ENCODE measurements around the gene CNIH2.
A peak's percentile ranks its signal among the peaks of the same experiment; 100 is the strongest.
"Not testable (repeated sequence)": the region's sequence is repeated elsewhere in the genome, so short reads cannot be mapped to it uniquely, and the experiment has no call there.

Gene CNIH2

DNA sequence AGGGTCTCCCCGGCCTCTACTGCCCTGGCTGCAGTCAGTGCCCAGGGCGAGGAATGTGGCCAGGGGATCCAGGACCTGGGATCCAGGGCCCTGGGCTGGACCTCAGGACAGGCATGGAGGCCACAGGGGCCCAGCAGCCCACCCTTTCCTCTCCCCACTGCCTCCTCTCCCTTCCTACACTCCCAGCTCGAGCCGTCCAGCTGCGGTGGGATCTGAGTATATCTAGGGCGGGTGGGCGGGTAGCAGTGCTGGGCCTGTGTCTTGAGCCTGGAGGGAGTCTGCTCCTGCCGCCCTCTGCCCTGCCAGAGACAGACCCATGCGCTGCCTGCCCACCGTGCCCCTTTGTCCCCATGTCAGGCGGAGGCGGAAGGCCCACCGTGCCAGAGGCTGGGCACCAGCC lies 1.4 kb upstream of the CNIH2 start:
- not testable (repeated sequence) for DNase-seq (ENCODE audit: low read depth in 2 of 2)

DNA sequence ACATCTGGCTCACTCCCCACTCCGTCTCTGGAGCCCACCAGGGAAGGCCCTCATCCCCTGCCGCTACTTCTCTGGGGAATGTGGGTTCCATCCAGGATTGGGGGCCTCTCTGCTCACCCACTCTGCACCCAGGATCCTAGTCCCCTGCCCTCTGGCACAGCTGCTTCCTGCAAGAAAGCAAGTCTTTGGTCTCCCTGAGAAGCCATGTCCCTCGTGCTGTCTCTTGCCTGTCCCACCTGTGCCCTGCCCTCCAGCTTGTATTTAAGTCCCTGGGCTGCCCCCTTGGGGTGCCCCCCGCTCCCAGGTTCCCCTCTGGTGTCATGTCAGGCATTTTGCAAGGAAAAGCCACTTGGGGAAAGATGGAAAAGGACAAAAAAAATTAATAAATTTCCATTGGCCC lies 911 bp upstream of the CNIH2 start:
- DNase-seq (ENCODE audit: low read depth in 2 of 2), result not testable (repeated sequence)

DNA sequence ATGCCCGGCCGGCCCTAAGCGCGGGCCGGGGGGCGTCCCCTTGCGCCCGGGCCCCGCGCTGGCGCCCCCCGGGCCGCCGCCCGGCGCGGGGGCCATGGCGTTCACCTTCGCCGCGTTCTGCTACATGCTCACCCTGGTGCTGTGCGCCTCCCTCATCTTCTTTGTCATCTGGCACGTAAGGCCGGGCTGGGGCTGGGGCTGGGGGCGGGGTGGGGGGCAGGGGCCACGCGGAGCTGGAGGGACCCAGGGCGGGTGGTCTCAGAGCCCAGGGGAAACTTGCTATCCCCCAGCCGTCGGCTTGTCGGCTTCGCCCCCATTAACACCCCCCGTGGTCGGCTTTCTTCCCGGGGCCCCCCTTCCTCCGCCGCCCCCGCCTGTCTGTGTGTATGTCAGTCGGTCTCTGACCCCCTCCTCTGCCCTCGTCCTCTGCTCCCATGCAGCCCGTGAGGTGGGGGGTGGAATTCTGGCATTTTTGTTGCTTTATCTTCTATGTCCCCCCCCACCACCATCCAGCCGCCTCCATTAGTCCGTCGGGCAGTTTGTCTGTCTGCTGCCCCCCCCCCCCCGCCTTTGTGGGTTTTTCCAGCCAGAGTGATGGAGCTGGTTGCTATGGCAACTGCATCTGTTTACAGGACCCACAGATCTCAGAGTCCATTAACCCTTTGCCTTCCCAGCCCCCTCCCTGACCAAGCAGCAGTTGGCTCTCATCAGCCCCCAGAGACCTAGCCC lies 552 bp downstream of the CNIH2 start:
- no peak for DNase-seq (ENCODE audit: low read depth in 2 of 2)

GRCh38 chr11:66279092-66279734 lies 1.2 kb downstream of the CNIH2 start:
- DNase-seq (ENCODE audit: low read depth in 2 of 2), result no peak

GRCh38 chr11:66280428-66280827 lies 2.5 kb downstream of the CNIH2 start:
- DNase-seq (ENCODE audit: low read depth in 2 of 2), result no peak

GRCh38 chr11:66281001-66281400 lies 3.0 kb downstream of the CNIH2 start:
- DNase-seq (ENCODE audit: low read depth in 2 of 2), result no peak

DNA sequence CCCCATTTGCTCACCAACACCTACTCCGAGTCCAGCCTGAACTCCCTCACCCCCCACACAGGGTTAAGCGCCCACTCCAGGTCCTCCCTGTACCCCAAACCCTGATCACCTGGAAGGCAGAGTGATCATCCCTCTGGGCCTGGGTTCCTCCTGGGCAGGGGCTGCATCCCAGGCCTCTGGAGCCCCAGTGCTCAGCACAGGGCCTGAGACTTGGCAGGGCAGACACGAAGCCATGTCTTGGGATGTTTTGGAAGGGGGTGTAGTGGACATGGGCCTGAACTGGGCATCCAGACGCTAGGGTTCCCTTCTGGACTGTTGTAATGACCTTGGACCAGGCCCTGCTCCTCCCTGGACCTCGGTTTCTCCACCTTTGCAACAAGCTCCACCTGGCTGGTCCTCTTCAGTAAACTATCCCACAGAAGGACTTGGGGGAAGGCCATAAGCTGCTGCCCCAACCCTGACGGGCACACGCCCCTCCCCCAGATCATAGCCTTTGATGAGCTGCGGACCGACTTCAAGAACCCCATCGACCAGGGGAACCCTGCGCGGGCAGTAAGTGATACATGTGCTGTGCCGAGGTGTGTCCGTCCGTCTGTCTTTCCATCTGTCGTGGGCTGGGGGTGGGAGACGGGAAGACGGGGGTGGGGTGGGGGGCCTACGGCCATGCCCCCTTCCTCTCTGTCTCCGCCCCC lies 3.9 kb downstream of the CNIH2 start:
- no peak for DNase-seq (ENCODE audit: low read depth in 2 of 2)

DNA sequence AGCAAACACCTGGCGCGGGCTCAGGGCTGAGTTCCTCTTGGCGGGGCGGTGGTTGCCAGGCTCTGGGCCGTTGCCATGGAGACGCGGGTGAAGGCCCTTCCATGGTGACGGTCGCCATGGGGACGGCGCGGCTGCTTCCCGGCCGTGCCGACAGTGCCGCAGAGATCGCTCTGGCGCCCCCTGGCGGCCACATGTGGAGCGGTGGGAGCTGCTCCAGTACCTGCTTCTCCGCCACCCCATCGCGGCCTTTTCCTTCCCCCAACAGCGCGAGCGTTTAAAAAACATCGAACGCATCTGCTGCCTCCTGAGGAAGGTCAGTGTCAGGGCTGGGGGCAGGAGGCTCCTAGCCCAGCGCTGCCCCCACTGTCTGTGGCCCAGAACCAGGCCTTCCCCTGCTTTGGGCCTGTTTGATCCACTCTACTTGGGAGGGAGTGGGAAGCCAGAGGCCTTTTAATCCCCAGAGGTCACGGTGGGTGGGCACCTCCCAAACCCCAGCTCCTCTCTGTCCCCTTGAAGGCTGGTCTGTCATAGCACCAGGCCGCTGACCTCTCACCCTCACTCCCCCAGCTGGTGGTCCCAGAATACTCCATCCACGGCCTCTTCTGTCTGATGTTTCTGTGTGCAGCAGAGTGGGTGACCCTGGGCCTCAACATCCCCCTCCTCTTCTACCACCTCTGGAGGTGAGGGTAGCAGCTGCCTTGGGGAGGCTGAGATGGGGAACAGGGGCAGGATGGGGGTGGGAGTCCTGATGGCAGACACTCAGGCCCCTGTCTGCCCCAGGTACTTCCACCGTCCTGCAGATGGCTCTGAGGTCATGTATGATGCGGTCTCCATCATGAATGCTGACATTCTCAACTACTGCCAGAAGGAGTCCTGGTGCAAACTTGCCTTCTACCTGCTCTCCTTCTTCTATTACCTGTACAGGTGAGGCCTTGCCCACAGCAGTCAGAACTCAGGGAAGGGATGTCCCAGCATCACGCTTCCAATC lies 4.8 kb downstream of the CNIH2 start:
- DNase-seq (ENCODE audit: low read depth in 2 of 2), result peak; percentile 98 to 99

GRCh38 chr11:66283461-66284105 lies 5.6 kb downstream of the CNIH2 start:
- DNase-seq (ENCODE audit: low read depth in 2 of 2), result no peak

- DNase-seq (ENCODE audit: low read depth in 2 of 2), result no peak
Measured at GRCh38 chr11:66284526-66285078, 6.6 kb downstream of the CNIH2 start.

DNA sequence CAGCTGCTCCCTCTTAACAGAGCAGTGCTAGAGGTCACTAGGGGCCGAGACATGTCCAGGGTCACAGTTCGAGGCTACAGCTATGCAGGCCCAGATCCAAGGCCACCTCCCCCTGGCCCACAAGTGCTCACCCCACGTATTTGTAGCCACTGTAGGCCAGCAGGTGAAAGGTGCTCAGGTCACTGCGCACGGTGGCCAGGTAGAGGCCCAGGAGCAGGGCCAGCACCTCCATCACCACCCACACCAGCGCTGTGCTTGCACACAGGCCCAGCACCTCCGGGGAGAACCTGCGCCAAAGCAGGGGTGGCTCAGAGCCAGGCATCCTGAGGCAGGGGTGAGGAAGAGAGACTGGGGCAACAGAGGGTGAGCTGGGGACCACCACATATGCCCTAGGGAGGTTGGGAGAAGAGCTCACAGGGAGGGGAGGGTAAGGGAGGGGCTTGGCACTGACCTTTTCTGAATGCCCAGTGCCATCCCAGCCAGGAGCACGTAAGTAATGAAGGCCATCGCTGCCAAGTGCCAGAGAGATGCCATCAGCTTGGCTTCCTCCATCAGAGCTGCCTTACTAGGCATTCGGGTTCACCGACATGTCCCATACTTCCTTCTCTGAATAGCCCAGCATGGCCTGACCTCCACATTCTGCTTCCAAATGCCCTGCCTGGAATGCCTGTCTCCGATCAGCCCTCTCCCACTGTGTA lies 7.4 kb downstream of the CNIH2 start:
- no peak for DNase-seq (ENCODE audit: low read depth in 2 of 2)

GRCh38 chr11:66286699-66287098 lies 8.7 kb downstream of the CNIH2 start:
- no peak for DNase-seq (ENCODE audit: low read depth in 2 of 2)

DNA sequence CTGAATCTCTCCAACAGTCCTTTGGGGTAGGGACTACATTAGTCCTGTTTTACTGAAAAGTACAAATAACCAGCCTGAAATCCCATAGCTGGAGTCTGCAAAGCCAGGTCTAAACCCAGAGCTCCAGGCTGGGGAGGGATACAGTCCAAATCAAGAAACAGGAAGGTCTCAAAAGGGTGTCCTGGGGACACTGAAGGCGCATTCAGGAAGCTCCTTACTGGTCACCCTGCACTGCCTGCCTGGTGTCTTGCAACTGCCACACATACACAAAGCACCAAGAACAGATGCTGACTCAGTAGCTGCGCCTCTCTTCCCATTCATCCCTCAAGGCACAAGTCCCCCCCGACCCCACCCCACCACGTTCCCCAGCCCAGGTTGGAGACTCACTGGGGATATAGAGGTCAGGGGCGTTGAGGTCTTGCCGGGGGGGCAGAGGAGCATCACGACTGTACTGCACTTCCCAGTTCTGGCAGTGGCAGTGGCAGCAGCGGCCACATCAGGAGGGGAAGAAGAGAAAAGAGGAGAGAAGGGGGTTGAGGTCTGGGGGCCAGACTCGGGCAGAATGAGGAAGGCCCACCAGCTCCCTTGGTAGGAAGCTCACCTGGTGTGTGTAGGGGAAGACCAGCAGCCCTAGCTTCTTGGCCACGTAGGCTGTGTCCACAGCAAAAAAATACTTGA lies 9.4 kb downstream of the CNIH2 start:
- no peak for DNase-seq (ENCODE audit: low read depth in 2 of 2)

- DNase-seq (ENCODE audit: low read depth in 2 of 2), result no peak
Measured at GRCh38 chr11:66287889-66288670, 10.1 kb downstream of the CNIH2 start.

DNA sequence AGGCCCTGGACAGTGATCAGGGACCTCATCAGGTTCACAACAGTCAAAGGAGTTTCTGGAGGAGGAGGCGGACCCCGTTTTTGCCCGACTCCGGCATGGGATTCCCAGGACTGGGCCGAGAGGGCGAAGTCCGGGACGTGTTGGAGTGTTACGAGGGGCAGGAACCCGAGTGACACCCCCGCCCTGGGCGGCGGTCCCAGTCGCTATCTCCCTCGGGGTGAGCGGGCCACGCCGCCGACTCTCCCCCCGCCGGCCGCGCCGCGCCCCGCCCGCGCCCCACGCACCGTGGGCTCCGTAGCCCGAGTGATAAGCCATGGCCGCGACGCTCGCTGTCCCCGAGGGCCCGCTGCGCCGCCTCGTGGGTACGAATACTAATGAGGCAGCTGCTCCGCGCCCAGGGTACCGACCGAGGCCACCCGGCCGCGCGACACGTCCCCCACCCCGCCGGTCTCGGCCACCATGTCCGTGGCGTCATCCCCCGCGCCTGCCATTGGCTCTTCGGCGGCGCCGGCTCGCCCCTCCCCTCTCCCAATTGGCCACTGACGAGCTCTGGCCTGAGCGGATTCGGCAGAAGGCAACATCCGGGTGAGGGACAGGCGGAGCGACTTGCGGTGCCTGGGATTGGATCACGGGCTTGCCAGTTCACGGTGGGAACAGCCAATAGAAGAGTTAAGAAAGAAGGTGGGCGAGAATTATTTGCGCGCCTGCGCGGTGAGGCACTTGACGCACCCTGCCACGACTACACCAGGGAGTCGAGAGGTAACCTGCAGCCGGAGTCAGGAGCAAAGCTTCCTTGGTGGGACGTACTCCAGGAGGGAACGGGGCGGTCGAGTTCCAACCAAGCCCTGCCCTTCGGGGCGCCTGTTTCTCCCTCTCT lies 10.9 kb downstream of the CNIH2 start, which contains the start of gene YIF1A:
Gene YIF1A (minus strand): TSS at position 473 of the 877 bp plus-strand sequence. CDS start 158 bp downstream, at position 315.
- DNase-seq (ENCODE audit: low read depth in 2 of 2), result peak; percentile 98 to 99

DNA sequence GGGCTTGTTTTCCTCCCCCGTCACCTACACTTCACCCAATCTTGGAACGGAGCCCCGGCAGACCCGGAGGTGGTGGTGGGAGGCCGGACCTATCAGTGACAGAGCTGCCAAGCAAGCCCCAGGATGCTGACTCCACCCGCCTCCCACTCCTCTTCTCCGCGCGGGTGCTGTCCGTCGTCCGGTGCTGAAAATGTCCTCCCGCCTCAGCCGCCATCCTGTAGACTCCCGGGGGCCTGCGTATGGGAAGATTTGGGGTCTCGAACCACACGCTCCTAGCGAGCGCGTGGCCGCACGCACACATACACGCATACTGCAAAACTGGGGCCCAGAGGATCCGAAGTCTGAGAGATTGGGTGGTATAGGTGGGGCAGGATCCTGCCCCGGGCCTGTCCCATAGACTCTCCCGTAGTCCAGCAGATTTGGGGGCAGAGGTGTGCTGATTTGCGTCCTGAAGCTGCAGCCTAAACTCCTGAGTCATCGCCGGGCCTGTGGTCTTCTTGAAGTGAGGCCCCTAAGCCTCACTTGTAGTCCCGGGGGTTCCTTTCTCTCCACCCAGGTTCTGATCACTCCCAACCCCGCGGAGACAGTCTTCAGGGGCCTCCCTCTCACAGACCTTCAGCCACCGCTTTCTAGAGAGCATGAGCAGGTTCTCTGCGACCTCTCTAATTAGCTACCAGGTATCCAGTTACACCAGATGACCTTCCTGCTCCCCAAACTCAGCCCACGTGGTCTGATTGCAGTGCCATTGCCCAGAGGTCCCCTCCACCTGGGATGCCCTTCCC lies 11.8 kb downstream of the CNIH2 start:
- DNase-seq (ENCODE audit: low read depth in 2 of 2), result peak; percentile 68 to 75

DNA sequence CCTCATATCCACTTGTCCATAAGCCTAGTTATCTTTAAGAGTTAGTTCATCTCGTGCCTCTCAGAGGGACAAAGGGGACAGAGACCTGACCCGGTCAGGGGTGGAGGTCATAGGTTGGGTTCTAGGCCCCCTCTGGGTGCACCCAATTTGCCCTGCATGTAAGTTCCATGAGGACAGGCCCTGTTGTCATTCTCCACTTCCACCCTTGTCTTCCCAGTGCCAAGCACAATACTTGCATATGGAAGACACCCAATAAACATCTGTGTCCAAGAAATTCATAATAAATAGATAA lies 12.3 kb downstream of the CNIH2 start:
- no peak for DNase-seq (ENCODE audit: low read depth in 2 of 2)
